Peyer's patch (tissue), 4 donors: ENCODE measurements around the gene DPF3.

ENCODE experiments used
- CTCF ChIP-seq, 6 experiments: fragments of 450-650 bp in 4 of 6; fragments of 200-600 bp in 2 of 6; sonication (generic) in 1 of 6; IDR thresholded peaks; one replicate each; pipeline ENCODE4 v1.5.1; 2017 to 2019; ENCODE audit warnings: antibody characterized with exemption in 6 of 6, mild to moderate bottlenecking in 3 of 6, moderate library complexity in 1 of 6
- POLR2A ChIP-seq, 2 donors: fragments of 450-650 bp; IDR thresholded peaks; one replicate each; pipeline ENCODE4 v1.5.1; 2017; ENCODE audit warnings: antibody characterized with exemption in 2 of 2, mild to moderate bottlenecking in 2 of 2, moderate library complexity in 2 of 2

GRCh38 chr14:72614365-72614764 lies 279.5 kb downstream of the DPF3 start:
- TF ChIP-seq CTCF (IDR thresholded peaks at IDR 0.05): no peak
- no peak for TF ChIP-seq POLR2A (IDR thresholded peaks at IDR 0.05)
